NOMO-1 (cell line): Measurements from ENCODE around the gene SLCO2A1.

Experiments
- DNase-seq, 2 experiments: peaks; one replicate each; lab custom pipeline; 2025; ENCODE audit not compliant: unreplicated experiment in 2 of 2; lab: John Stamatoyannopoulos, UW

The SLCO2A1 gene

DNA sequence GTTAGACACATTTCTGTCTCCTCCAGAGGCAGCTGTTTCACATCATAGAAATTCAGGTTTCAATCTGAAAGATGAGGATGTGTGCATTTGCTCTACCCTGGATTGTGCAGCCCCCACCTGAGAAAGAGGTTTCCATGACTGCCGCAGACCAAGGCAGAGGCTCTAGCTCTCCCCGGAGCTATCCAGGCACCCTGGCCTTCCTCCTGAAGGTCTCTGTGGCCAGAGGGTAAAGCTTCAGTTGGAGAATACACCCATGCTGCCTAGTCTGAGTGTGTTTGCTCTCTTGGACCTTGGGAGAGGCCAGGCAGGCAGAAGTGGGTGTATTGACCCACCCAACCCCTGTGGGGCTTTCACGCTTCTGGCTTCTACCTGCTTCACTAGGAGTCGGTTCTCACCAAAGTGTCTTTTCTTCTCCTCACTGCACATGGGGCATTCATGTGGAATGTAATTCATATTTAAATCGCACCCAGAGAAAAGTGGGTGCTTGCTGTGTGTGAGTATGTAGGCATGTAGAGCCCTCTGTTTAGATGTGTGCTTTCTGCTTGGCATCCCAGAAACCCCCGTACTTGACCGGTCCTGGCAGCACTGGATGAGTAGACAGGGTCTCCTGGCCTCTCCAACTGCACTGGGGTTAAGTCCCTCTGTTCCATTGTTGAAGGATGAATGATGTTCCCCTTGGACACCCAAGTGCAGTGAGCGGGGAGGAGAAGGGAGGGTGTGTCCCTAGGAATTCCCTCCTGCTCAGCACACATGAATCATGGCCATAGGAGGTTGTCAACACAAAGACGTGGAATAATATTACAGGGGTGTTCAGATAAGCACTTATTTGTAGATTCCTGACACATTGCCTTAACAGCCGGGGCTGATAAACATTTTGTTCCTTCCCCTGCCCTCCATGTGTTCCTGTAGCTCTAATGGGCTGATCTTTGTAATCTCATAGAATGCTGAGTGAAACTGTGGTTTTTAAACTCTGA, 113.8 kb downstream of the SLCO2A1 start:
- no peak for DNase-seq

DNA sequence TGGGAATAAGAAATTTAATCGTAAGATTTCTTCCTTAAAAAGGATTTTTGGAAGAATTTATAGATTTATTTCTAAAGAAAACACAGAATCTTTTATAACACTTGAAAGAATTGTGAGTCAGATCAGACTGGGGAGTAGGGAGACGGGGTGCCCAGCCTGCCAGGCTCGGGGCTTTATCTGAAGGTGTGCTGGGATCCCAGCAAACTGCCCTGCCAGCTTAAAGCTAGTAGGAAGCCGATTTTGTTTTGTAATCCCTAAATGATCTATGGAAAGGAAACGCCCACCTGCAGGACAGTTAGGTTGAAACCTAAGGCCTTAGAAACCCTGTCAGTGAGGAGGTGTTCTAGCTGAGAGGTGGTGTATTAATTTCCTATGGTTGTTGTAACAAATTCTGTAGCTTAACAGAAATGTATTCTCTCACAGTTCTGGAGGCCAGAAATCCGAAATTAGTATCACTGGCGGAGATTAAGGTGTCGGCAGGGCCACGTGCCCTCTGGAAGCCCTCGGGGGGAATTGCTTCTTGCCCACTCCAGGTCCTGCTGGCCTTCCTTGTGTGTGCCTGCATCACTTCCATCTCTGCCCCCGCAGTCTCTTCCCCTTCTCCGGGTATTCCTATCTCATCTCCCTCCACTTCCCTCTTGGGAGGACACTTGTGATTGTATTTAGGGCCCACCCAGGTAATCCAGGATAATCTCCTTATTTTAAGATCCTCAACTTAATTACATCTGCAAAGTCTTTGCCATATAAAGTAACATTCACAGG, 114.7 kb downstream of the SLCO2A1 start:
- DNase-seq: no peak

DNA sequence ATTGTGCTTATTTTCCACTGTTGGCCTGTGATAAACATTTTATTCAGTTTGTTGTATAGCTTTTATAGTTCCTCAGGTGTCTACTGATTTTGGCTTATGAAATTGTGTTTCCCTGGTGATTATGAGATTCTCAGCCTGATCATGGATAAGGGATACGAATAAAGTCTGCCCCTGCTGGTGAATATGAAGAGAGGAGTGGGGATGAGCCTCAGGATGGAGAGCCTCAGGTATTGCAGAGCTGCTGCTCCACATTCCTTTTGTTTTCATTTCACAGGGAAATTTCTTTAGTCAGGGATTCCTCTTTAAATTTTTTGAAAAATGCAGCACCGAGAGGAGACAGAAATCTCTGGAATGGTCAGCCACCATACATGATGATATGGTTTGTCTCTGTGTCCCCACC, 119.3 kb downstream of the SLCO2A1 start:
- no peak for DNase-seq

DNA sequence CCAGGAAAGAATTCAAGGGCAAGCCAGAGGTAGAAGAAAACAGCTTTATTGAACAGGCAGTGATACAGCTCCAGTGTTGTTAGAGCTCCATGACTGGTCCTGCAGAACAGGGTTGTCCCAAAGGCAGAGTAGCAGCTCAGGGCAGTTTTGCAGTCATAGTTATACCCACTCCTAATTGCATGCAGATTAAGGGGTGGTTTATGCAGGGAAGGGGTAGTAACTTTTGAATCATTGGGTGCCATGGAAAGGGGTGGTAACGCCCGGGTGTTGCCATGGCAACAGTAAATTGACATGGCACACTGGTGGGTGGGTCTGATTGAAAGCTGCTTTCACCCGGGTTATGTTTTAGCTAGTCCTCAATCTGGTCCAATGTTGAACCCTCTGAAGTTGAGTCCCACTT, 124.3 kb downstream of the SLCO2A1 start:
- no peak for DNase-seq

DNA sequence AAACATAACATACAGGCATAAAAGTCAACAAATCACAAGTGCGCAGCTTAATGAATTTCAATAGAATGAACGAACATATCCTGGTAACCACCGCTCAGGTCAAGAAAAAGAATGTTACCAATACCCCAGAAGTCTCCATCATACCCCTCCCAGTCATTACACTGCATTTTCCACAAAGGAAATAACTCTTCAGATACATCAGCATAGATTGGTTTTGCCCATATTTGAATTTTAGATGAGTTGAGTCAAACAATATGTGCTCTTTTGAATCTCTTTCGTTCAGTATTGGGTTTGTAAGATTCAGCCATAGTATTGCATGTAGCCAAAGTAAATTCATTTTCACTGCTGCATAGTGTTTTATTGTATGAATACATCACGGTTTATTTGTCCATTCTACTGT, 127.9 kb downstream of the SLCO2A1 start:
- DNase-seq: no peak

DNA sequence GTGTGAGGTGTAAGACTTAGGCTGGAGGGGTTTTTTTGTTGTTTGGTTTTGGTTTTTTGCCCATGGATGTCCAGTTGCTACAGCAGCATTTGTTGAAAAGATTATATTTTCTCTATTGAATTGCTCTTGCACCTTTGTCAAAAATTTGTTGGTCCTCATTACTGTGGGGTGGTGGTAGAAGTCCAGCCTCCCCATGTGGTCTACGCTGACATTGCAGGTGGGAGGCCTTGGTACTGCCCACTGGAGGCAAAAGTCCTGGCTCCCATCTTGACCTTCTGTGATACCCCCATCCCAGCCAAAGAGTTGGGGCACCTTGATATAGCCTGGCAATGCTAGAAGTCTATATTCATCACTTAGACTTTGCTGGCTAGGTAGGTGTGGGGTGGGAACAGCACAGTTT, 128.6 kb downstream of the SLCO2A1 start:
- no peak for DNase-seq

DNA sequence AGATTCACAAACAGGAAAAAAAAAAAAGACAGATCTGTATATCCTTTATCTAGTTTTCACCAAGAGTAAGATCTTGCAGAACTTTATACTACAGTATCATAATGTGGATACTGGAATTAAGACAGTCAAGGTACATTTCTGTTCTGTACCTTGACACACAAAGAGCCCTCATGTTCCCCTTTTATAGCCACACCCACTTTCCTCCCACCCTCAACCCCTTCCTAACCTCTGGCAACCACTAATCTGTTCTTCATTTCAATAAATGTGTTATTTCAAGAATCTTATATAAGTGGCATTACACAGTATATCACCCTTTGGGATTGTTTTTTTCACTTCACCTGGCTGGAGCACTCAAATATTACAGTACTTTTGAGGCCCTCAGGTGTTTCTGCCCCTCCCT, 130.4 kb downstream of the SLCO2A1 start:
- DNase-seq: no peak

DNA sequence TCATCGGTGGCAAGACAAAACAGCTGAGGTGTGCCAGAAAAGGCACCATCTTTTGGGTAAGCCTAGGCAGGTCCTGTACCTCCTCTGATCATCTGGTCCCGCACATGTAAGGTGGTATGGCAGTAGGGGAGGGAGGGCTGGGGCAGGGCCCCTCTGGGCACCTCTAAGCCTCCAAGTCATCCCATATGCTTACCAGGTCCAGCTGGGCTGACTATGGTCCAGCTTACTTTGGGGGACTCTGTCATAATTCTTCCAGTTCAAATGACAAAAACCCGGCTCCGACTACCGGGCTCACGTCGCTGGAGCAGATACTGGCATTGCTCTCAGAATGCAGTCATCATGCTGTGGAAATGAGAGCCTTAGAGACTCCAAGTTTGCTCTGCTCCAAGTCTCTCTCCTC, 132.2 kb downstream of the SLCO2A1 start:
- no peak for DNase-seq

DNA sequence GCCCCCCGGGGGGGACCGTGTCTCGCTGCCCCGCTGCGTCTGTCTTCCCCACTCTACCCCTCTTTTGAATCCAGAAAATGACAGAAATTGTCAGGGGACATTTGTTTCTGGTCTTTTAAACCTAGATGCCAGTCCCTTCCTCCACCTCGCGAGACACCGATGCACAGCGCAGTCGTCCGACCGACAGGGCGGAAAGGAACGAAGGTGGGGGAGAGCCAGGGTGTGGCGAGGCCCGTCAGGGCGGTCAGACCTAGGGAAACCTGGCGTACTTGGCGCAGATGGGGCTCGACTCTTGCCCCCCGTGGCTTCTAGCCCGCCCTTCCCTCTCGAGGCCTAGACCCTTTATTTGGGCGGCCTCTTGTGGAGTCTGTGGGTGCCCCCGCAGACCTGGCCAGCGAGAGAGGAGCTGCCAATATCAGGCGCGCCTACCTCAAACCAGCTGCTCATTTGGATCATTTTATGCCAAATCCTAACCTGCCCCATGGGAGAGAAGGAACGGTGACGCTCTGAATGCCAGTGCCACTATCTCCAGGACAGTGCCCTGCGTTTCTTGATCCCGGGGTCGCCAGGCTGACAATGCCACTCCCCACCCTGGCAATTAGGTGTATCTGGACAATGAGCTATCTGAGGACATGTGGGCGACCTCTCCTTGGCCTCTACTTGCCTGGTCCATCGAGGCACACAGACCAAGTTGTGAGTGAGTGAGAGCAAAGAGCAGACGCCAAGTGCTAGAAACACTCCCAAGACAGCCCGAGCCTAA, 133.5 kb downstream of the SLCO2A1 start:
- DNase-seq: no peak

DNA sequence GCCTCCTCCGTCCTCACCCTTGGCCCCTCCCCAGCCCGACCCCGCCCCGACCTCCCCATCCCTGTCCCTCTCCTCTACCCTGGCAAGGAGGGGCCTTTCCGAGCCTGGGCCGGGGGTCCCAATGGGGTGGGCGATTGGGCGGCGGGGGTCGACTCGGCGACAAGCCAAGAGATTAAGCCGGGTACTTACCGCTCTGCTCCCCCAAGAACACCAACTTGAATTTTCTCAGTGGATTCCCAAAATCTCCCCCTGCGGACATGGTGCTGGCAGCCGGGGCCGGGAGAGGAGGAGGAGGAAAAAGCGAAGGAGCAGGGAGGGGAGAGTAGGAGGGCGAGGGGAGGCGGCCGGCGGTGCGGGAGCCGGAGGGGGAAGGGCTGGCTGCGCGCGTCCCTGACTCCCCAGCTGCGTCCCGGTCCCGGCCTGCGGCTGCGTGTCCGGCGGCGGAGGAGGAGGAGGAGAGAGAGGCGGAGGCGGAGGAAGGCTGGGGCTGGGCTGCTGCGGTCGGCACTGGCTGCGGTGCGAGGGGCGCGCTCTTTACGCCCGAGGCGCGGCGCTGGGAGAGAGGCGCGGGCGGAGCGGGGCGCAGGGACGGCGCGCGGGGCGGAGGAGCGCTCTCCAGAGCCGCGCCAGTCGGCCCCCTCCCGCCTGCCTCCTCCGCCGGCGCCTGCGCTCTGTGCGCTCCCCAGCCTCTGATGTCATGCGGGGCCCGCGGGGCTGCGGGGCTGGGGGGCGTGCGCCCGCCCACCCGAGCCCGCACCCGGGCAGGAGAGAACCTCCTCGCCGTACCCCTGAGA, 134.3 kb downstream of the SLCO2A1 start, which contains the start of gene RAB6B:
RAB6B (minus strand) TSS at position 675 of the 794 bp plus-strand sequence; CDS start at position 259, 416 bp downstream.
- DNase-seq: no peak

DNA sequence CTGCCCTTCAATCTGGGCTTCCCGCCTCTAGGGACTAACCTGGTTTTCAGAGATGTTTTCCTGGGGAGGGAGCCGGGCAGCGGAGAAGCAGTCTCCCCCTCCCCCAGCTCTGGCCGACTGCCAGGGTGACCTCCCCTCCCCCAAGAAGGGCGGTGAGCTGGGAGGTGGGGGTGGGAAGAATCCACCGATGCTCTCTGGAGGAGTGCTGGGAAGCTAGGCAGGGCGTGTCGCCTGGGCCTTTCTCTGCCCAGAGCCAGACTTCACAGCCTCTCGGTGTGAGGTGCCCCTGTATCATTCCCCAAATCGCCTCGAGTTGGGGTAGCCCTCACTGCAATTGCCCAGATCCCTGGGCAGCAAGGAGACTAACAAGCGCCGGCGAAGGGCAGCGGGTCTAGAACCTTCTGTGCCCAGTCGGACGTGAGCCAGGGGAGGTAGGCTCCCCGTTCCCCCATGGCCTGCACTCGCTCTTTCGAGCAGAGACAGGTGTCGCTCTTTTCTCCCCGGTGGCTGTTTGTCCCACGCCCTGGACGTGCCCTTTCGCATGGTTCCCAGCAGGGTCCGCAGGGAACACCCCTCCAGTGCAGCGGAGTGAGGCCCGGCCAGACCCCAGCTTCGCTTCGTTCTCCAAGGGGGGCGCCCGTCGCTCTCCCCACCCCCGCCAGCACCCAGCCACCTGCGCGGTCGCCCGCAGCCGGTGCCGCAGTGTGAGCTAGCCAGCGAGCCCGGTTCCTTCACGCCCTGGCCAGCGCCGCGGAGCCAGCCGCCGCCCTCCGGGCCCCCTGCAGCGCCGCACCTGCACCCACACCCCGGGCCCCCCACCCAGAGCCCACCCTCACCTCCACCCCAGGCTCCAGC, 135.1 kb downstream of the SLCO2A1 start:
- DNase-seq: no peak

DNA sequence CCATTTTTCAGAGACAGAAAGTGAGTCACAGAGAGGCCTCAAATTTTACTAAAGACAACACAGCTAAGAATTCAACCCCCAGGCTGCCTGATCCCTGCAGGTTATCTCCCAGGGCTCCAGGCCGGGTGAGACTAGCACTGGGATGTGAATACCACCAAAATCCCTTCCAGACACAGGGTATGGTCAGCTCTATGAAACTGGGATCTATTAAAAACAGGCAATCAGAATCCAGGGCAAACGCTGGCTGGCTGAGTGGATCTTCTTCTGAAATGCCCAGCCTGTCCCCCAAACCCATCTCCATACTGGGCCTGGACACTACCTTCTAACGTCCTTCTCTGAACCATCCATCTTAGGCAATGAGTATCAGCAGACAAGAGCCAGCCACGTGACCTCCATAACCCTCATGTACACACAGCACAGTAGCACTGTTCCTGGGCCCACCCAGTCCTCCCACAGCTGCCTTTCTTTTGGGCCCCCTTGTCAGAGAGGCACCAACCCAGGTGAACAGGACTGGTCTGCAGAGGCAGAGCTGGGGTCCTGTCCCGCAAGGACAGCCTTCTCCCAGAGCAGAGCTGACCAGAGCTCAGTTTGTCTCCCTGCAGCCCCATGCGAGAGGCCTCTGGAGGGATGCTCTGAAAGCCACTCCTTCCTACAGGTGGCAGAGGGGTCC, 135.9 kb downstream of the SLCO2A1 start:
- no peak for DNase-seq

DNA sequence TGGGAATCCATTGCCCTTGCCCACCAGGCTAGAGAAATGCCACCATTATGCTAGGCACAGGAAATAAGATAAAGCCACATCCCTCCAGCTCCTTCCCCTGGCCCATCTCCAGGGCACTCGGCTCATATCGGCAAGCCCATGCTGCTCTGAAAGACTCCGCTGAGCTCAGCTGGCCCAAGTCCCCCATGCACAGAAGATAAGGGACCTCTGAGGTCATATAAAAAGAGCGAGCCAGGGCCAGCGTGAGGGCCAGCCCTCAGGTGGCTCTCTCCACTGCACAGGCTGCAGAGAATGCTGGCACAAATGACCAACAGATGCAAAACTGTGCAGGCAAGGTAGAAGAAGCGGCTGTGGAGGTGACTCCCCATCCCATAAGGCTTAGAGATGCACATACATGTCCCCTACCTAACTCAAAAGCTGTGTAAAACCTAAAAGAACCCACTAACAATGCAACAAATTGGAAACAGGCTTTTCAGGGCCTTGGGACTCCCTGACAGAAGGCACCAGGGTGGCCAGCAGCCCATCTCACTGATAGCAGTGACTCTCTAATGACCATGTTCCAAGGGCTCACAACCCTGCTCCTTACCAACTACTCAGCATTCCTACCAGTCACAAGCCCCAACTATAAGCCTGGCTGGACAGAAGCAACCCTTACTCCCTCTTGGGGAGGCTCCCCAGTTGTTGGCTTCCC, 137.0 kb downstream of the SLCO2A1 start:
- no peak for DNase-seq

DNA sequence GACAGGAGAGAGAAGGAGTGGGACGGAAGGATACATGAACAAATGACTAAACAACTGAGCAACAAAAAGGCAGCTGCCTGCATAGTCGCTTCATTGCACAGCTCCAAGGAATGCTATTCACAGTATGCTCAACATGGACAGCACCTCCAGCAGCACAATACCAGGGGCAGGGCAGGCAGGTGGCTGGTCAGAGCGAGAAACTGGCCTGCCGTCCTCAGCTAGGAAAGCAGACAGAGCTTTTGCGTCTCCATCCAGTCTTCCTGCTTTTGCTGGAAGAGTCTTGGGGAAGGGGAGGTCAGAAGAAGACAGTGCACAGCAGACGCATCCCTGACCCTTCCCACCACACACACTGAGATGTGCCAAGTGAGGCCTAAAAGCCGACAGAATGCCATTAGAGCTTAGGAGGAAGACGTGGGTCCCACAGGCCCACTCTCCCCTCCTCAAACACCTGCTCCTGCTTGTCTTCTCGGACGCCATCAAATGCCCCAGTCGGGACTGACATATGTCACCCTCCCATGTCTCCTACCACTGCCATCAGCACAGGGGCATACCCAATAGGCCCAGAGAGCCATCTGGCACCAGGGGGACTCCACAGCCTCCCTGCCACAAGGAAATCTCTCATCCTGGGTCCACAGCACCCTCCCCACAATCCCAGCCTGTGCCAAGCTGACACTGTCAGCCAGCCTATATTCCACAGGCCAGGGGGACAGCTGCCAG, 137.9 kb downstream of the SLCO2A1 start:
- DNase-seq: no peak

DNA sequence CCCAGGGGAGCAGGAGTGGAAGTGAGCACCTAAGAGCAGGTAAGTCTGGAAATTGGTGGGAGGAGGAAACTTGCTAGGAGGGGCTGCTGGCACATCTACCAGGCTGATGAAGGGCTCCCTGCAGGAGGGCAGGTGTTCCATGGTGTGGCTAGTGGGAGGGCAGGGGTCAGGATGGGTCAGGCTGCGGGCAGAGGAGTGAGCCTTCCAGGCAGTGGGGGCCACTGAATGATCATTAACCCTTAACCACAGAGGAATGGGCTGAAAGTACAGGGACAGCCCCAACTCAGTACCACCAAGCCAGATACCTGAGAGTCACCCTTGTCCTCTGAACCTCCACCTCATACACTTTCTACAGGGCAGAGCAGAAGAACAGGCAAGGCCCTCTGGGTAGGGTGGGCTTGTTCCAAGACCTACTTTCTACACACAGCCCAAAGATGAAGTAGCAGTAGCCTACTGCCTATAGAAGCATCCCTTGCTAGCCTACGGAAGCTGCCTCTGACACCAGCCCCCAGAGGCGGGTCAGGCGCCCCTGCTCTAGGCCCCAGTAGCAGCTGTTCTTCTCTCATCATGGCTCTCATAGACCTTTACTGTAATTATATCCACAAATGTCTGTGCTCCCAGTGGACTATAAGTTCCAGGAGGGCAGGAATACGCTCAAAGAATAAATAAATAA, 138.6 kb downstream of the SLCO2A1 start:
- no peak for DNase-seq

DNA sequence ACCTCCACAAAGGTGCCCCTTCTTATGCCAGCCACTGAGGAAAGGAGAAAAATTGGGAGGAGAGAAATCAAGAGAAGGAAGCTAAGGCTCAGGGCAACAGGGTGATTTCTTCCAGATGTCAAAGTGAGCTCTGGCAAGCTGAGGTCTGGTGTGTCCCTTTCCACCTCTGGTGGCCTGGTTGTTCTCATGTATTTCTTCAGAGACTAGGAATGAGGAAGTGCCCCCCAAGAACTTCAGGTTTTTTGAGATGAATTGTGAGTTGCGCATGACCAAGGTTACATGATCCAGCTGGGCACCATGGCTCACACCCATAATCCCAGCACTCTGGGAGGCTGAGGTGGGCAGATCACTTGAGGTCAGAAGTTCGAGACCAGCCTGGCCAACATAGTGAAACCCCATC, 139.7 kb downstream of the SLCO2A1 start:
- DNase-seq: peak; percentile 13 to 52

DNA sequence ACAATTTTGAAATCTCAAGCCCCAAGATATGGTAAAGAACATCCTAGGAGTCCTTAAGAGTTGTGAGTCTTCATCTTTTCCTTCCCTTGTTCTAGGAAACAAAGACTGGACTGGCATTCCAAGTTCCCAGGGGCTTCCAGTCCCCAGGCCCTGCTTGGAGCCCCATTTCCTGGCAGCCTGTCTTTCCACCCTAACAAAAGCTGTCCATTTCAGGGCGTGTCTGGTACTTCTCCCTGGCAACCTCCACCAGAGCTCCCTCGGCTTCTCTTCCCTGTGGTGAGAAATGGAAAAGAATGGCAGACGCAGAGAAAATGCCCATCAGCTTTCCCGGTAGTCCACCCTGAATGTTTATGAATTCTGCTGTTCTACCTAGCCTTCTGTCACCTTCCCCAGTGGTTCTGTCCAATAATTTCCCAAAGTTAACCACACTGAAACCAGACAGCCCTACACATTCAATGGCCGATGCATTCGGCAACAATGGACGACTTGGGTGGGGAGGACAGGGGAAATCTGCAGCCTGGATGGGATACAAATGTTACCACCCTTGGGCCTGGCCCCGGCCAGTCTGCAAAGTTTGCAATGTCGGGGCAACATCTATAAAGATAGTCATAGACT, 140.9 kb downstream of the SLCO2A1 start:
- no peak for DNase-seq
